ENCODE results near the gene RUFY2. TPM values are rescaled to one million over a fixed set of nuclear protein-coding genes. Genes with fewer than 3 reads are reported as not detected.
"Not testable (repeated sequence)": the region's sequence is repeated elsewhere in the genome, so short reads cannot be mapped to it uniquely, and the experiment has no call there.

RUFY2 gene, protein sequence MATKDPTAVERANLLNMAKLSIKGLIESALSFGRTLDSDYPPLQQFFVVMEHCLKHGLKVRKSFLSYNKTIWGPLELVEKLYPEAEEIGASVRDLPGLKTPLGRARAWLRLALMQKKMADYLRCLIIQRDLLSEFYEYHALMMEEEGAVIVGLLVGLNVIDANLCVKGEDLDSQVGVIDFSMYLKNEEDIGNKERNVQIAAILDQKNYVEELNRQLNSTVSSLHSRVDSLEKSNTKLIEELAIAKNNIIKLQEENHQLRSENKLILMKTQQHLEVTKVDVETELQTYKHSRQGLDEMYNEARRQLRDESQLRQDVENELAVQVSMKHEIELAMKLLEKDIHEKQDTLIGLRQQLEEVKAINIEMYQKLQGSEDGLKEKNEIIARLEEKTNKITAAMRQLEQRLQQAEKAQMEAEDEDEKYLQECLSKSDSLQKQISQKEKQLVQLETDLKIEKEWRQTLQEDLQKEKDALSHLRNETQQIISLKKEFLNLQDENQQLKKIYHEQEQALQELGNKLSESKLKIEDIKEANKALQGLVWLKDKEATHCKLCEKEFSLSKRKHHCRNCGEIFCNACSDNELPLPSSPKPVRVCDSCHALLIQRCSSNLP
- 10 to 100 TPM; 10.3 to 47.7 (median 15.7) TPM for total RNA-seq

DNA sequence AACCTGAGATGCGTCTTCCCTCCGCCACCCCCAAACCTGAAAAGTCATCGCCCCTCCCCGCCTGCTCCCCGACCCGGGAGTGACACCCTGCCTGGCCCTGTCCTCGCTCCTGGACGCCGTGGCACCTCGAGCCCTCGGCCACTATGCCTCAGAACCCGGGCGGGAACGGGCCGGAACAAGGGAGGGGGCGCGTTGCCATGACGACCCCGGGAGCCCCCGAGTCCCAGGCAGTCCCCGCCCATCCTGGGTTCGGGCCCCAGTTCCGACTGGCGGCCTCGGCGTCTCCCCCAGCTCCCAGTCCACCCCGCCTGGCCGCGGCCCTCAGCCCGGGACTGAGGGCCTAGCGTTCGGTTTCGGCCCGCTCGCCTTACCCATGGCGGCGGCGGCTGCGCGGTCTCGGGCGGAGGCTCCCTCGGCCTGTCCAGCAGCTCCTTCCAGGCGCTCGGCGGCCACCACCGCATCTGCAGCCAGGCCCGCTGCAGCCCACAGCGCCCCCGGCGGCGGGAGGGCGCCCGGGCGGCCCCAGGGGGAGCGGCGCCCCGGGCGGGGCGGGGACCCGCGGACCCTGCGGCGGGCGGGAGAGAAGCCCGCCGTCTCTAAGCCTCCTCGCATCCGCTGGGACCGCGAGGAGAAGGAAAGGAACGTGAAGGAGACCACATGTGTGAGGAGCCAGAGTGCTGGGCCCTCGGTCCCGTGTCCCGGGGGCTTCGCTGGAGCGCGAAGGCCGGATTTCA lies at the start of gene RUFY2:
TSS of gene RUFY2 (minus strand) at position 463 of the 734 bp plus-strand sequence. CDS start at position 375, 88 bp downstream.
- 0% methylated on average over 14 to 43 of the region's 79 CpGs for WGBS, 2 donors
- Histone ChIP-seq H3K36me3 (no peaks in the 10 kb centered on the region), H3K27me3 (no peaks in the 10 kb centered on the region), H3K9me3 (no peaks in the 10 kb centered on the region), H3K4me1 (peaks cover 0 to 14% (median 6%) of the 10 kb centered on the region in 4 donors), H3K27ac (peak within 1 kb of the TSS; percentile 90 to 96 (median 94)), H3K4me3 (peak within 1 kb of the TSS; percentile 83 to 97 (median 96))
- DNase-seq: peak; percentile 84 to 96
- TF ChIP-seq POLR2AphosphoS5 (IDR thresholded peaks at IDR 0.05) (peak; percentile 67 to 69), EP300 (IDR thresholded peaks at IDR 0.05) (no peak), POLR2A (IDR thresholded peaks at IDR 0.05) (peak in 3 of 4 donors; percentile 58 to 81 (median 60))
- TF ChIP-seq, protein P1, sequence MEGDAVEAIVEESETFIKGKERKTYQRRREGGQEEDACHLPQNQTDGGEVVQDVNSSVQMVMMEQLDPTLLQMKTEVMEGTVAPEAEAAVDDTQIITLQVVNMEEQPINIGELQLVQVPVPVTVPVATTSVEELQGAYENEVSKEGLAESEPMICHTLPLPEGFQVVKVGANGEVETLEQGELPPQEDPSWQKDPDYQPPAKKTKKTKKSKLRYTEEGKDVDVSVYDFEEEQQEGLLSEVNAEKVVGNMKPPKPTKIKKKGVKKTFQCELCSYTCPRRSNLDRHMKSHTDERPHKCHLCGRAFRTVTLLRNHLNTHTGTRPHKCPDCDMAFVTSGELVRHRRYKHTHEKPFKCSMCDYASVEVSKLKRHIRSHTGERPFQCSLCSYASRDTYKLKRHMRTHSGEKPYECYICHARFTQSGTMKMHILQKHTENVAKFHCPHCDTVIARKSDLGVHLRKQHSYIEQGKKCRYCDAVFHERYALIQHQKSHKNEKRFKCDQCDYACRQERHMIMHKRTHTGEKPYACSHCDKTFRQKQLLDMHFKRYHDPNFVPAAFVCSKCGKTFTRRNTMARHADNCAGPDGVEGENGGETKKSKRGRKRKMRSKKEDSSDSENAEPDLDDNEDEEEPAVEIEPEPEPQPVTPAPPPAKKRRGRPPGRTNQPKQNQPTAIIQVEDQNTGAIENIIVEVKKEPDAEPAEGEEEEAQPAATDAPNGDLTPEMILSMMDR (IDR thresholded peaks at IDR 0.05): peak; percentile 94 to 99 (median 99)
- ATAC-seq (ENCODE audit: low FRiP score in 2 of 2): peak; percentile 96 to 99

DNA sequence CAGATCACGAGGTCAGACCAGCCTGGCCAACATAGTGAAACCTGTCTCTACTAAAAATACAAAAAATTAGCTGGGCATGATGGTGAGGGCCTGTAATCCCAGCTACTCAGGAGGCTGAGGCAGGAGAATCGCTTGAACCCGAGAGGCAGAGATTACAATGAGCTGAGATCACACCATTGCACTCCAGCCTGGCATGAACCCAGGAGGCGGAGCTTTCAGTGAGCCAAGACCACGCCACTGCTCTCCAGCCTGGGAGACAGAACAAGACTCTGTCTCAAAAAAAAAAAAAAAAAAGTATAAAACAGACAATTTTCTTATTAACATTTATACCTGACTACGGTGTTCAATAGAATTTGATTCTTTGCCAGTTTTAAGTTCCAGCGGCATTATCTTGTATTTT lies 42.6 kb upstream of the RUFY2 start:
- not testable (repeated sequence) for H3K36me3 ChIP-seq; H3K27ac ChIP-seq; H3K9me3 ChIP-seq; ATAC-seq (ENCODE audit: low FRiP score in 2 of 2); H3K4me3 ChIP-seq; H3K27me3 ChIP-seq; DNase-seq; H3K4me1 ChIP-seq
- 69 to 78% methylated on average over 7 of the region's 7 CpGs for WGBS, 2 donors

DNA sequence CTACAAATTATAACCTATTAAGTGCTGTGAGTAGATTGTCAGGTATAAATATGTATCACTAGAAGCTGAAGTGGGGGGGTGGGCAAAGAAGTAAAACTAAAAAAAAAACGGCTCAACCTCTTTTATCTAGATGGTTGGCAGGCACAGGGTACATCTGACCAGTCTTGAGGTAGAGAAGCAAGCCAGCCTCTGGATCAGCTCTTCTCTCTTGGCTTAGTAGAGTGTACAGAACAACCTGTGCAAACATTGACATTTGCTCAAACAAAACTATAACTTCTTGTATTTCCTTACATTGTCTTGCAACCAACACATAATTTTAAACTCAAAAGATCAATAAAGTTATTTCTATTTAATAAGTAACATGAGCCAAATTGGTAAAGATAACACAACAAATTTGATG lies 39.1 kb upstream of the RUFY2 start:
- DNase-seq: no peak
- no peaks in the 10 kb centered on the region for H3K9me3 ChIP-seq
- WGBS, 2 donors: 62 to 67% methylated on average over 1 of the region's 1 CpG

DNA sequence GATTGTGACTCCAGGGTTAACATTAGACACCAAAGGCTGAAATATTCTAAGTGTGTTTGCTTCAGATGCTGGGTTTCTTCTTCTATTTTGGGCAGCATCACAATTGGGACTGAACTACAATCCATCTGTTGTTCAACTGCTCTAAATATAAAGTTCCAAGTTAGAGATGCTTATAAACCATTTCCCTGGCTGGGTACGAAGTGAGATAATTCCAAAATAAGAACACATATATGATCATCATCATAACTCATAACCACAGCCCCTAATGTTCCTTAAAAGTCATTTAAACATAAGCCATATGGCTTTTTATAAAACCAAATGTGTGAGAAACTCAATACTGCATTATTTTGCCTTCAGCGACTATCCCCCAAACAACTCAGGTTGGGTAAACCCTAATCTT lies 35.9 kb upstream of the RUFY2 start:
- Histone ChIP-seq H3K4me3 (no peak overlapping the region), H3K36me3 (no peaks in the 10 kb centered on the region), H3K9me3 (no peaks in the 10 kb centered on the region), H3K27me3 (no peaks in the 10 kb centered on the region), H3K27ac (no peak overlapping the region), H3K4me1 (no peaks in the 10 kb centered on the region)
- ATAC-seq (ENCODE audit: low FRiP score in 2 of 2): no peak
- TF ChIP-seq POLR2AphosphoS5 (IDR thresholded peaks at IDR 0.05): no peak
- no peak for TF ChIP-seq EP300 (IDR thresholded peaks at IDR 0.05)
- no peak for TF ChIP-seq POLR2A (IDR thresholded peaks at IDR 0.05)
- TF ChIP-seq, protein P1 (IDR thresholded peaks at IDR 0.05): no peak
- 96 to 98% methylated on average over 2 of the region's 2 CpGs for WGBS, 2 donors
- no peak for DNase-seq

More for the DNA sequence above, 39.1 kb upstream of the RUFY2 start:
- TF ChIP-seq EP300 (IDR thresholded peaks at IDR 0.05): no peak
- no peak for TF ChIP-seq POLR2AphosphoS5 (IDR thresholded peaks at IDR 0.05)
- TF ChIP-seq, protein P1 (IDR thresholded peaks at IDR 0.05): no peak
- TF ChIP-seq POLR2A (IDR thresholded peaks at IDR 0.05): no peak
- no peaks in the 10 kb centered on the region for H3K4me1 ChIP-seq
- no peak overlapping the region for H3K4me3 ChIP-seq
- ATAC-seq (ENCODE audit: low FRiP score in 2 of 2): no peak
- no peaks in the 10 kb centered on the region for H3K36me3 ChIP-seq
- no peak overlapping the region for H3K27ac ChIP-seq
- no peaks in the 10 kb centered on the region for H3K27me3 ChIP-seq

DNA sequence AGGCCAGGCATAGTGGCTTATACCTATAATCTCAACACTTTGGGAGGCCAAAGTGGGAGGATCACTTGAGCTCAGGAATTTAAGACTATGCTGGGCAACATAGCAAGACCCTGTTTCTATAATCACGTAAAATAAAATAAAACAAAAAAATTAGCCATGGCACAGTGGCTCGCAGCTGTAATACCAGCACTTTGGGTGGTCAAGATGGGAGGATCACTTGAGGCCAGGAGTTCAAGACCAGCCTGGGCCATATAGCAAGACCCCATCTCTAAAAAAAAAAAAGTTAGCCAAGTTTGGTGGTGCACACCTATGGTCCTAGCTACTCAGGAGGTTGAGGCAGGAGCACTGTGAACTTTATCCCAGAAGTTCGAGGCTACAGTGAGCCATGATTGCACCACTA lies 33.8 kb upstream of the RUFY2 start:
- TF ChIP-seq, protein P1 (IDR thresholded peaks at IDR 0.05): no peak
- no peak for TF ChIP-seq POLR2A (IDR thresholded peaks at IDR 0.05)
- TF ChIP-seq POLR2AphosphoS5 (IDR thresholded peaks at IDR 0.05): no peak
- TF ChIP-seq EP300 (IDR thresholded peaks at IDR 0.05): no peak
- H3K27ac ChIP-seq: no peak overlapping the region
- 100% methylated on average over 3 of the region's 3 CpGs for WGBS, 2 donors

More for the DNA sequence above, 33.8 kb upstream of the RUFY2 start:
- Histone ChIP-seq H3K27me3 (no peaks in the 10 kb centered on the region), H3K4me1 (no peaks in the 10 kb centered on the region), H3K9me3 (no peaks in the 10 kb centered on the region), H3K36me3 (no peaks in the 10 kb centered on the region), H3K4me3 (no peak overlapping the region)
- ATAC-seq (ENCODE audit: low FRiP score in 2 of 2) (no peak), DNase-seq (no peak)
